Lung (tissue), 12 donors: Measurements from ENCODE around the gene ALG14. TPM values are rescaled to one million over a fixed set of nuclear protein-coding genes. Genes with fewer than 3 reads are reported as not detected.

Experiments used
- ATAC-seq: fragments of 200-7000 bp; cut with Tn5 transposase; one replicate; pipeline ENCODE4 v1.9.1; 2020; ENCODE audit warnings: moderate number of reproducible peaks; ENCODE audit not compliant: insufficient read depth, low FRiP score
- DNase-seq, 3 donors: peaks; one replicate each; pipeline ENCODE4 v3.0.0-alpha.2; 2013 to 2017
- H3K27ac ChIP-seq, 2 donors: one replicate each; pipeline ENCODE4 v1.5.1; 2013; ENCODE audit warnings: mild to moderate bottlenecking in 2 of 2, moderate library complexity in 2 of 2, control low read depth in 1 of 2, inconsistent platforms in 1 of 2, low read depth in 1 of 2, low read length in 1 of 2
- H3K27me3 ChIP-seq, 3 donors: one replicate each; pipeline ENCODE4 v1.5.1; 2013; ENCODE audit warnings: low read length in 2 of 3; ENCODE audit not compliant: control insufficient read depth in 3 of 3, insufficient read depth in 3 of 3
- H3K36me3 ChIP-seq, 4 donors: one replicate each; pipeline ENCODE4 v1.5.1; 2013; ENCODE audit warnings: low read length in 4 of 4, mild to moderate bottlenecking in 1 of 4, moderate library complexity in 1 of 4; ENCODE audit not compliant: control insufficient read depth in 4 of 4, insufficient read depth in 4 of 4
- H3K4me1 ChIP-seq, 5 donors: one replicate each; pipeline ENCODE4 v1.5.1; 2013; ENCODE audit warnings: low read length in 5 of 5, mild to moderate bottlenecking in 2 of 5, moderate library complexity in 1 of 5; ENCODE audit not compliant: control insufficient read depth in 5 of 5, insufficient read depth in 5 of 5
- H3K4me3 ChIP-seq: one replicate; pipeline ENCODE4 v1.5.1; 2013; ENCODE audit warnings: mild to moderate bottlenecking, control low read depth, moderate library complexity
- H3K9ac ChIP-seq, 2 donors: one replicate each; pipeline ENCODE4 v1.5.1; 2013; ENCODE audit warnings: low read length in 2 of 2, control low read depth in 1 of 2; ENCODE audit not compliant: insufficient read depth in 1 of 2
- H3K9me3 ChIP-seq, 4 donors: one replicate each; pipeline ENCODE4 v1.5.1; 2013; ENCODE audit warnings: low read length in 3 of 4, mild to moderate bottlenecking in 1 of 4, moderate library complexity in 1 of 4; ENCODE audit not compliant: control insufficient read depth in 4 of 4, insufficient read depth in 3 of 4
- WGBS, 2 donors: extraction: QIAGEN DNeasy Blood & Tissue Kit; methylation state at CpG; one replicate each; pipeline ENCODE4 v1.1.7; 2013; 5-methylcytosine and 5-hydroxymethylcytosine counted together
- polyA plus RNA-seq, 2 donors: library from polyadenylated mRNA; stranded (reverse); fragments of 200-250 nt; gene quantifications; one replicate each; pipeline ENCODE4 v1.2.1, GENCODE V29; 2013
- total RNA-seq, 2 donors: library from RNA; depleted of rRNA in 1 of 2; stranded (reverse); fragments of >200 nt in 1 of 2; gene quantifications; one replicate each; pipeline ENCODE4 v1.2.1, GENCODE V29; 2014 to 2021
- TF ChIP-seq, protein P1 (sequence below): IDR thresholded peaks from 2 replicates; pipeline ENCODE4 v1.5.1; 2012; ENCODE audit warnings: mild to moderate bottlenecking; ENCODE audit errors: control extremely low read depth, extremely low read depth
- donor health status: control.
- donor health status: control.
- donor health status: Bipolar disorder and iron deficiency.
- donor health status: healthy.
- donor health status: DM: yes; HTN: yes; CAD: no.

Gene ALG14
- total and polyA plus RNA-seq, 4 donors = 0.97 to 7.5 (median 1.6) TPM

DNA sequence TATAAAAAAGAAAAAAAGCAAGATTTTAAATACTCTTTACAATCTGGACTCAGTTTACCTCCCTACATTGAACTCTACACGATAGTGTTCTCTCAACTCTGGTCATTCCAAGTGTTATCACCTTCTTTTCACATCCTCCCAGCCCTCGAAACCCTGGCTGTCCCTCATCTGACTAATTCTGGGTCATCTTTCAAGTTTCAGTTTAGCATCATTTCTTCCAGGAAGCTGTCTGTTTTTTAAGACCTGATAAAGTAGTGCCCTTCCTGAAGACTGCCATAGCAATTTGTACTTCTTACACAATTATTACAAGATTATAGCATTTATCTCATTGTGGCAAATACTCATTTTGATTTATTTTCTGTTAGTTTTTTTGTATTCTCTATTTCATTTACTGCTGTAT, 1.2 kb downstream of the ALG14 start:
- Histone ChIP-seq H3K9me3 (no peaks in the 10 kb centered on the region), H3K27me3 (no peaks in the 10 kb centered on the region), H3K4me1 (peaks cover 0 to 12% (median 2%) of the 10 kb centered on the region in 5 donors), H3K4me3 (no peak overlapping the region), H3K27ac (no peak overlapping the region), H3K36me3 (no peaks in the 10 kb centered on the region), H3K9ac (peak overlapping the region; percentile 77 to 85)
- TF ChIP-seq, protein P1, sequence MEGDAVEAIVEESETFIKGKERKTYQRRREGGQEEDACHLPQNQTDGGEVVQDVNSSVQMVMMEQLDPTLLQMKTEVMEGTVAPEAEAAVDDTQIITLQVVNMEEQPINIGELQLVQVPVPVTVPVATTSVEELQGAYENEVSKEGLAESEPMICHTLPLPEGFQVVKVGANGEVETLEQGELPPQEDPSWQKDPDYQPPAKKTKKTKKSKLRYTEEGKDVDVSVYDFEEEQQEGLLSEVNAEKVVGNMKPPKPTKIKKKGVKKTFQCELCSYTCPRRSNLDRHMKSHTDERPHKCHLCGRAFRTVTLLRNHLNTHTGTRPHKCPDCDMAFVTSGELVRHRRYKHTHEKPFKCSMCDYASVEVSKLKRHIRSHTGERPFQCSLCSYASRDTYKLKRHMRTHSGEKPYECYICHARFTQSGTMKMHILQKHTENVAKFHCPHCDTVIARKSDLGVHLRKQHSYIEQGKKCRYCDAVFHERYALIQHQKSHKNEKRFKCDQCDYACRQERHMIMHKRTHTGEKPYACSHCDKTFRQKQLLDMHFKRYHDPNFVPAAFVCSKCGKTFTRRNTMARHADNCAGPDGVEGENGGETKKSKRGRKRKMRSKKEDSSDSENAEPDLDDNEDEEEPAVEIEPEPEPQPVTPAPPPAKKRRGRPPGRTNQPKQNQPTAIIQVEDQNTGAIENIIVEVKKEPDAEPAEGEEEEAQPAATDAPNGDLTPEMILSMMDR = no peak
- DNase-seq (no peak), ATAC-seq (no peak)
- WGBS, 2 donors = 78 to 88% methylated on average over 2 of the region's 2 CpGs

DNA sequence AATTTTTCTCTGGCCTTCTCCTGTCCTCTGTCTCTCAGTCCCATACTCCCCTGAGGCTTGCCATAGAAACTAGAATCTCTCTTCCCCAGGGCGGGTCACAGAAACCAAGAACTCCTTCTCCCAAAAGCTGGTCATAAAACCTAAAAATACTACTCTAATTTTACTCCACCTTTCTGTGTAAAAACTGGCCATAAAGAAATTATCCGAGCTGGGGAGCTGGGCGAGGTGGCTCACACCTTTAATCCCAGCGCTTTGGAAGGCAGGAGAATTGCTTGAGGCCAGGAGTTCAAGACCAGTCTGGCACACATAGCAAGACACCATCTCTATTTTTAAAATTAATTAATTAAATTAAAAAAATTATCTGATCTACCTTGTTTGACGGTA, 3.0 kb downstream of the ALG14 start:
- ATAC-seq (no peak), DNase-seq (no peak)
- Histone ChIP-seq H3K27ac (no peak overlapping the region), H3K9ac (no peak overlapping the region), H3K27me3 (no peaks in the 10 kb centered on the region), H3K9me3 (no peaks in the 10 kb centered on the region), H3K4me1 (peaks cover 0 to 12% (median 2%) of the 10 kb centered on the region in 5 donors), H3K4me3 (no peak overlapping the region), H3K36me3 (peaks cover 0 to 5% (median 2%) of the 10 kb centered on the region in 4 donors)
- WGBS, 2 donors = 97 to 99% methylated on average over 5 of the region's 5 CpGs
- TF ChIP-seq, protein P1 = no peak

DNA sequence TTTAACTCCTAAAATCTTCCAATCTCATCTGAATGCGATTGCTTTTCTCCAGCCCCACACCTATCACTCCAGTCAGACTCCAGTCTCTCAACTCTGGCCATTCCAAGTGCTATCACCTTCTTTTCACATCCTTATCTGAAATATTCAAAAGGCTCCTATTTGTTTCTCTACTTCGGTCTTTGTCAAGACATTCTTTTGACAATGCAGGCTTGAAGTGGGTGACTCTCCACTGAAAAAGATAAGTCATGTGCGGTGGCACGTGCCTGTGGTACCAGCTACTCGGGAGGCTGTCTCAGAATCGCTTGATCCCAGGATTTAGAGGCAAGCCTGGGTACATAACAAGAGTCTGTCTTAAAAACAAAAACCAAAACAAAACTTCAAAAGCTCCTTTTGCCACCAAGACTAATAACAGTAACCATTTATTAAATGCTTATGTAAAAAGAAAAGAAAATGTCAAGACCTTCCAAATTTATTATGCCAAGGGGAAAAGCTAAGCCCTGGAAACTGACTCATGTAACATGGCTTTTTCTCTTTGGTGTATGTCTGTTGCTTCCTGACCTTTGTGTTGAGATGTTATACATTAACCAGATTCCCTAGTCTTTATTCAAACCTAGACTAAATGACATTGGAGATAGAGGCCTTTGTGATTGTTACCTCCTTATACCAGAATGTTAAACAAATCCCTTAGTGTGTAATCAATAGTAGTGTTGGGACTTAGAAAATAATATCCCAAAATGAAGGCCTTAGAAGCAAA, 3.6 kb downstream of the ALG14 start:
- no peak overlapping the region for H3K4me3 ChIP-seq
- no peak overlapping the region for H3K27ac ChIP-seq
- TF ChIP-seq, protein P1 = no peak
- peaks cover 0 to 6% (median 3%) of the 10 kb centered on the region in 4 donors for H3K36me3 ChIP-seq
- ATAC-seq (no peak), DNase-seq (no peak)
- WGBS, 2 donors = 89 to 92% methylated on average over 6 of the region's 6 CpGs
- no peaks in the 10 kb centered on the region for H3K9me3 ChIP-seq
- H3K4me1 ChIP-seq = peaks cover 0 to 12% (median 2%) of the 10 kb centered on the region in 5 donors
- H3K9ac ChIP-seq = no peak overlapping the region
- no peaks in the 10 kb centered on the region for H3K27me3 ChIP-seq
